Tibial nerve (tissue), 4 donors: Measurements from ENCODE around the gene TMEM9. TPM values are rescaled to one million over a fixed set of nuclear protein-coding genes. Genes with fewer than 3 reads are reported as not detected.

Experiments
- DNase-seq, 2 donors: peaks; one replicate each; pipeline ENCODE4 v3.0.0-alpha.2; 2019; ENCODE audit warnings: low spot score in 2 of 2
- H3K27ac ChIP-seq, 4 donors: fragments of 200-600 bp; sonication (generic) in 3 of 4; one replicate each; pipeline ENCODE4 v1.5.1; 2017 to 2019; ENCODE audit warnings: mild to moderate bottlenecking in 1 of 4
- H3K27me3 ChIP-seq, 2 donors: fragments of 200-600 bp; sonication (generic) in 1 of 2; one replicate each; pipeline versions ENCODE4 v1.5.1 to v1.6.0; 2017 to 2019
- H3K36me3 ChIP-seq, 3 donors: fragments of 200-600 bp; sonication (generic); one replicate each; pipeline ENCODE4 v1.5.1; 2018 to 2019
- H3K4me1 ChIP-seq, 4 donors: fragments of 200-600 bp; sonication (generic) in 3 of 4; one replicate each; pipeline ENCODE4 v1.5.1; 2017 to 2019
- H3K4me3 ChIP-seq, 4 donors: fragments of 200-600 bp; sonication (generic) in 3 of 4; one replicate each; pipeline ENCODE4 v1.5.1; 2017 to 2019; ENCODE audit warnings: mild to moderate bottlenecking in 1 of 4, moderate library complexity in 1 of 4
- H3K9me3 ChIP-seq, 4 donors: fragments of 200-600 bp; sonication (generic) in 3 of 4; one replicate each; pipeline ENCODE4 v1.5.1; 2017 to 2019
- CTCF ChIP-seq, 5 experiments: fragments of 200-600 bp in 3 of 5; fragments of 450-650 bp in 2 of 5; sonication (generic) in 3 of 5; IDR thresholded peaks; one replicate each; pipeline ENCODE4 v1.5.1; 2016 to 2019; ENCODE audit warnings: antibody characterized with exemption in 5 of 5, mild to moderate bottlenecking in 3 of 5, moderate library complexity in 2 of 5
- EP300 ChIP-seq, 2 donors: sonication (generic); formaldehyde crosslinking; IDR thresholded peaks; one replicate each; pipeline ENCODE4 v1.6.1; 2017; ENCODE audit warnings: antibody characterized with exemption in 2 of 2, mild to moderate bottlenecking in 1 of 2
- POLR2A ChIP-seq, 2 donors: fragments of 450-650 bp; IDR thresholded peaks; one replicate each; pipeline ENCODE4 v1.6.1; 2017; ENCODE audit warnings: antibody characterized with exemption in 2 of 2, mild to moderate bottlenecking in 2 of 2, moderate library complexity in 2 of 2
- WGBS, 2 donors: methylation state at CpG; one replicate each; pipeline ENCODE4 v1.1.5; 2018; 5-methylcytosine and 5-hydroxymethylcytosine counted together
- total RNA-seq, 4 donors: library from RNA; depleted of rRNA; stranded (reverse); fragments of >200 nt; gene quantifications; one replicate each; pipeline ENCODE4 v1.1.0, GENCODE V29; 2016

The TMEM9 gene
- total RNA-seq, 4 donors from 2014 or later = 57.9 to 73.9 (median 66.3) TPM

DNA sequence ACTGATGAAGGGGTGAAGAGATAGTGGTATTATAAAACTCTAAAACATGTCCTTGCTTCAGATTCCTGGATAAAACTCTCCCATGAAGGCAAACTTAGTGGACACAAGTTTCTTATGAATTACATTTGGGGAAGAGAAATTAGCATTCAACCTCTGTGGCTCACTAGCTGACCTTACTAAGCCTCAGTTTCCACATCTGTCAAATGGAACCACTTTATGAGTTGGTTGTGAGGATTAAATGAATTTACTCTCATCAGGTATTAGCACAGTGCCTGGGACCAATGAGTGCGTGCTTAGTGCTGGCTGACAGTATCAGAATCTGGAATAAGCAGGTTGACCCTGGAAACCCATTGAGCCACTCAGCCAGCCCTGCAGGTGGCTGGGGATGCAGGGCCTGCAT lies 44.6 kb downstream of the TMEM9 start:
- H3K27ac ChIP-seq = no peak overlapping the region
- peaks cover 0 to 9% (median 1%) of the 10 kb centered on the region in 4 donors for H3K4me1 ChIP-seq
- no peak for DNase-seq
- peaks cover 0 to 12% of the 10 kb centered on the region in 2 donors for H3K27me3 ChIP-seq
- TF ChIP-seq CTCF (IDR thresholded peaks at IDR 0.05) = no peak
- no peak for TF ChIP-seq EP300 (IDR thresholded peaks at IDR 0.05)
- TF ChIP-seq POLR2A (IDR thresholded peaks at IDR 0.05) = no peak
- H3K4me3 ChIP-seq = no peak overlapping the region
- no peaks in the 10 kb centered on the region for H3K9me3 ChIP-seq
- H3K36me3 ChIP-seq = no peaks in the 10 kb centered on the region
- 93 to 100% methylated on average over 1 of the region's 1 CpG for WGBS, 2 donors

- TF ChIP-seq CTCF (IDR thresholded peaks at IDR 0.05) (no peak), POLR2A (IDR thresholded peaks at IDR 0.05) (no peak), EP300 (IDR thresholded peaks at IDR 0.05) (no peak)
- WGBS, 2 donors = 92 to 100% methylated on average over 1 of the region's 1 CpG
- no peak overlapping the region for H3K27ac ChIP-seq
- no peaks in the 10 kb centered on the region for H3K36me3 ChIP-seq
- no peaks in the 10 kb centered on the region for H3K4me1 ChIP-seq
- peaks cover 0 to 8% of the 10 kb centered on the region in 2 donors for H3K27me3 ChIP-seq
- no peak overlapping the region for H3K4me3 ChIP-seq
- no peak for DNase-seq
- no peaks in the 10 kb centered on the region for H3K9me3 ChIP-seq
Measured at GRCh38 chr1:201108614-201109013, 45.7 kb downstream of the TMEM9 start.

GRCh38 chr1:201105688-201106087 lies 48.6 kb downstream of the TMEM9 start:
- Histone ChIP-seq H3K36me3 (no peaks in the 10 kb centered on the region), H3K4me1 (no peaks in the 10 kb centered on the region), H3K9me3 (no peaks in the 10 kb centered on the region), H3K4me3 (no peak overlapping the region), H3K27me3 (no peaks in the 10 kb centered on the region), H3K27ac (no peak overlapping the region)
- TF ChIP-seq EP300 (IDR thresholded peaks at IDR 0.05) = no peak
- no peak for TF ChIP-seq POLR2A (IDR thresholded peaks at IDR 0.05)
- no peak for TF ChIP-seq CTCF (IDR thresholded peaks at IDR 0.05)
- no peak for DNase-seq
- WGBS, 2 donors = 88 to 93% methylated on average over 5 of the region's 5 CpGs

DNA sequence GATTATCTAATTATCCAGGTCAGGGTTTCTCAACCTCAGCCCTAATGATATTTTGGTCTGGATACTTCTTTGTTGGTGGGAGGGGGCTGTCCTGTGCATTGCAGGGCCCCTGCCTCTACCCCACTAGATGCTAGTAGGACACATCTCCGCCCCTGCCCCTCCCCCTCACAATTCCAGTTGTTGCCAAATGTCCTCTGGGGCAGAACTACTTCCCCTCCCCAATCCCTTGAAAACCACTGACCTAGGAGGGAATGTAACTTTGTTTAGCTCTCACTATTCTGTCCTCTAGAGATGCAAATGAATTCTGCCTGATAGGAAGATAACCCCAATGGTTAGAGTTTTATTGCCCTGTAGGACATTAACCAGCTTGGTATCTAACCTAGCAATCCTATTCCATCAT lies 50.1 kb downstream of the TMEM9 start:
- 55 to 71% methylated on average over 1 of the region's 1 CpG for WGBS, 2 donors
- Histone ChIP-seq H3K4me3 (no peak overlapping the region), H3K9me3 (no peaks in the 10 kb centered on the region), H3K36me3 (no peaks in the 10 kb centered on the region), H3K4me1 (no peaks in the 10 kb centered on the region), H3K27ac (no peak overlapping the region), H3K27me3 (no peaks in the 10 kb centered on the region)
- no peak for DNase-seq
- TF ChIP-seq POLR2A (IDR thresholded peaks at IDR 0.05) (no peak), EP300 (IDR thresholded peaks at IDR 0.05) (no peak), CTCF (IDR thresholded peaks at IDR 0.05) (no peak)

GRCh38 chr1:201103666-201104065 lies 50.6 kb downstream of the TMEM9 start:
- Histone ChIP-seq H3K4me3 (no peak overlapping the region), H3K27me3 (no peaks in the 10 kb centered on the region), H3K27ac (no peak overlapping the region), H3K9me3 (no peaks in the 10 kb centered on the region), H3K4me1 (no peaks in the 10 kb centered on the region), H3K36me3 (no peaks in the 10 kb centered on the region)
- no peak for TF ChIP-seq POLR2A (IDR thresholded peaks at IDR 0.05)
- no peak for TF ChIP-seq EP300 (IDR thresholded peaks at IDR 0.05)
- TF ChIP-seq CTCF (IDR thresholded peaks at IDR 0.05) = no peak
- 72 to 75% methylated on average over 6 to 9 of the region's 9 CpGs for WGBS, 2 donors
- no peak for DNase-seq
